Mammary epithelial cell (primary cell): Measurements from ENCODE around the gene YLPM1.

Source experiments
- EZH2 ChIP-seq: IDR thresholded peaks from 2 replicates; pipeline ENCODE4 v1.6.1; 2012; ENCODE audit warnings: low read length, inconsistent platforms, borderline replicate concordance
- TF ChIP-seq, protein P1 (sequence below), 2 donors: IDR thresholded peaks in 1 of 2; conservative IDR thresholded peaks in 1 of 2; 2 replicates each; pipeline ENCODE4 v1.5.1; 2011 to 2012; ENCODE audit warnings: inconsistent platforms in 2 of 2, low read length in 2 of 2, mild to moderate bottlenecking in 2 of 2, control low read depth in 1 of 2, low read depth in 1 of 2; ENCODE audit not compliant: insufficient read depth in 1 of 2; ENCODE audit errors: extremely low read depth in 1 of 2

DNA sequence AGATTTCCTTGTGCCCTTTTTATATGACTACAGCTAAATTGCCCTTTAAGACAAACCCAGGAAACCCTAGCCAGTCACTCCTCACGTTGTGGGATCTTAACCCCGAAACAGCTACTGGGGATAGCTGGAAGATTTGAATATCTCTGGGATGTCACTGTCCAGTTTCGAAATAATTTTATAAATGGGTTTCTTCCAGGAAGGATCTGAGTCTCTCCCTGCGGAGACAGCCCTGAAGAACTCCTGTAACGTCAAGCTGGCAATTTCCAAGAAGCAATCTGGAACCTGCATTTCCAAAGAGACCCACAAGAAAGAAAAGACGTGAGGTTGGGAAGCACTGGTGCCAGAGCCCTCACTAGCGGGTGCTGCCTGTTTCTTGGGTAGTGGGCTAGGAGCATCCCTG, 91.9 kb downstream of the YLPM1 start:
- TF ChIP-seq, protein P1, sequence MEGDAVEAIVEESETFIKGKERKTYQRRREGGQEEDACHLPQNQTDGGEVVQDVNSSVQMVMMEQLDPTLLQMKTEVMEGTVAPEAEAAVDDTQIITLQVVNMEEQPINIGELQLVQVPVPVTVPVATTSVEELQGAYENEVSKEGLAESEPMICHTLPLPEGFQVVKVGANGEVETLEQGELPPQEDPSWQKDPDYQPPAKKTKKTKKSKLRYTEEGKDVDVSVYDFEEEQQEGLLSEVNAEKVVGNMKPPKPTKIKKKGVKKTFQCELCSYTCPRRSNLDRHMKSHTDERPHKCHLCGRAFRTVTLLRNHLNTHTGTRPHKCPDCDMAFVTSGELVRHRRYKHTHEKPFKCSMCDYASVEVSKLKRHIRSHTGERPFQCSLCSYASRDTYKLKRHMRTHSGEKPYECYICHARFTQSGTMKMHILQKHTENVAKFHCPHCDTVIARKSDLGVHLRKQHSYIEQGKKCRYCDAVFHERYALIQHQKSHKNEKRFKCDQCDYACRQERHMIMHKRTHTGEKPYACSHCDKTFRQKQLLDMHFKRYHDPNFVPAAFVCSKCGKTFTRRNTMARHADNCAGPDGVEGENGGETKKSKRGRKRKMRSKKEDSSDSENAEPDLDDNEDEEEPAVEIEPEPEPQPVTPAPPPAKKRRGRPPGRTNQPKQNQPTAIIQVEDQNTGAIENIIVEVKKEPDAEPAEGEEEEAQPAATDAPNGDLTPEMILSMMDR (conservative IDR thresholded peaks at IDR 0.05 in 1 of 2, IDR thresholded peaks at IDR 0.05 in 1 of 2; ENCODE audit: extremely low read depth in 1 of 2, insufficient read depth in 1 of 2, low read depth in 1 of 2, low read length in 2 of 2), result no peak
- no peak for TF ChIP-seq EZH2
